ENCODE measurements around the gene STAT4.

DNA sequence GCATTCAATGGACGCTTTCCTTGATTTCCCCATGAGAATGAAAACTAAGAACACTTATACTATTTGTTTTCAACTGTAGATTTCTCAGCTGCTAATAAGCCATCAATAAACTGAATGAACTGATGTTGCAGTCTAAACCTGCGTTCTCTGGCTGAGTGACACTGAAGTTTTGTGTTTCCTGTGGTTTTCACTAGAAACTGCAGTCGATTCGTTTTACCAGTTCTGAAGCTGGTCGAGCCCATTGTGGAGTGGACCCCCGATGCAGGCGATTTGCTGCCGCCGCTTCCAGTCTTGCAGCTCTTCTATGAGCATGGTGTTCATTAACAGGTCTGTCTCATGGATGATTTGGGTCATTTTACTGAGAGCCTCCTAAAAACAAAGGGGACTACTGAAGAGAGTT is 86.2 kb downstream of the STAT4 start:
- TF ChIP-seq, protein P1, sequence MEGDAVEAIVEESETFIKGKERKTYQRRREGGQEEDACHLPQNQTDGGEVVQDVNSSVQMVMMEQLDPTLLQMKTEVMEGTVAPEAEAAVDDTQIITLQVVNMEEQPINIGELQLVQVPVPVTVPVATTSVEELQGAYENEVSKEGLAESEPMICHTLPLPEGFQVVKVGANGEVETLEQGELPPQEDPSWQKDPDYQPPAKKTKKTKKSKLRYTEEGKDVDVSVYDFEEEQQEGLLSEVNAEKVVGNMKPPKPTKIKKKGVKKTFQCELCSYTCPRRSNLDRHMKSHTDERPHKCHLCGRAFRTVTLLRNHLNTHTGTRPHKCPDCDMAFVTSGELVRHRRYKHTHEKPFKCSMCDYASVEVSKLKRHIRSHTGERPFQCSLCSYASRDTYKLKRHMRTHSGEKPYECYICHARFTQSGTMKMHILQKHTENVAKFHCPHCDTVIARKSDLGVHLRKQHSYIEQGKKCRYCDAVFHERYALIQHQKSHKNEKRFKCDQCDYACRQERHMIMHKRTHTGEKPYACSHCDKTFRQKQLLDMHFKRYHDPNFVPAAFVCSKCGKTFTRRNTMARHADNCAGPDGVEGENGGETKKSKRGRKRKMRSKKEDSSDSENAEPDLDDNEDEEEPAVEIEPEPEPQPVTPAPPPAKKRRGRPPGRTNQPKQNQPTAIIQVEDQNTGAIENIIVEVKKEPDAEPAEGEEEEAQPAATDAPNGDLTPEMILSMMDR (IDR thresholded peaks at IDR 0.05; ENCODE audit: low read length), result no peak
- TF ChIP-seq EZH2 (optimal IDR thresholded peaks at IDR 0.05; ENCODE audit: low read depth, low read length), result no peak

All from MM.1S (cell line).